Breast epithelium (tissue), 3 donors: Measurements from ENCODE around the gene WFDC6.

Experiments
- CTCF ChIP-seq, 3 donors: fragments of 450-650 bp; IDR thresholded peaks; one replicate each; pipeline ENCODE4 v1.5.1; 2016 to 2017; ENCODE audit warnings: antibody characterized with exemption in 3 of 3, mild to moderate bottlenecking in 3 of 3, moderate library complexity in 3 of 3
- POLR2A ChIP-seq: fragments of 450-650 bp; IDR thresholded peaks from one replicate; pipeline ENCODE4 v1.6.1; 2016; ENCODE audit warnings: antibody characterized with exemption, mild to moderate bottlenecking, moderate library complexity
- POLR2AphosphoS5 ChIP-seq, 3 donors: sonication (generic); formaldehyde crosslinking; IDR thresholded peaks; one replicate each; pipeline ENCODE4 v1.6.1; 2017; ENCODE audit warnings: antibody characterized with exemption in 3 of 3

GRCh38 chr20:45545351-45545750, 6.1 kb upstream of the WFDC6 start:
- no peak for TF ChIP-seq CTCF (IDR thresholded peaks at IDR 0.05)
- TF ChIP-seq POLR2A: no peak
- no peak for TF ChIP-seq POLR2AphosphoS5 (IDR thresholded peaks at IDR 0.05)
